Measurements from ENCODE around the gene CNPY2.

DNA sequence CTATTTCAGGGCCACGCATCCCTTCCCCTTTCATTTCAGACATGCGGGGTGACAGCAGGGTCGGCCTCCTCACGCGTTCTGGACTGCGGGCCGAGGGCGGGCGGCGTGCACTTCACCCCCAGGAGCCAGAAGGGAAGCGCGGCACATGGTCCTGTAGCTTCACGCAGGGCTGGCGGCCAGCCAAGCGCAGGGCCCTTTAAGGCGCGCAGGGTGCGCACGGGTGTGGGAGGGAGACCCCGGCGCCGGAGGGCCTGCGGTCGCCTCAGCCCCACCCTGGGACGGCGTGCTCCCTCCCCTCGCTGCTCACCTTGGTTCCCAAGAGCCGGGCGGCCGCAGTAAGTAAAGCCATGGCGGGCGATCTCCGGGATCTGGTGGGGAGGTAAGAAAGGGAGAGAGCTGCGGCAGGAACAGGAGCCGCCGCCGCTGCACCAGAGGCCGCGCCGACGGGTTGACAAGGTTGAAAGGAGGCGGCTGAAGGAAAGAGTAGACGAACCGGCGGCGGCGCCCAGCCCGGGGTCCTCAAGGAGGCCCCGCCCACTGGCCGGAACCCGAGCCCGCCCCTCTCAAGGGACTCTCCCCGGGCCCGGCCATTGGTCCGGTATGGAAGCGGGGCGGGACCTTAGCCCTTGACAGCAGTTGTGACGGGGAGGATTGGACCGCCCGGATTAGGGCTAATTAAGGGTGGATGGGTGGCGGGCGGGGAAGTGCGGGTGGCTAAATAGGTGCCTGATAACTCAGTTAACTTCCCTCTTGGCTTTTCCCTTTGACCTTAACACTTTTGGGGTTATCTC is 15.7 kb downstream of the CNPY2 start, which contains the start of gene CS:
- TF ChIP-seq, protein P1, sequence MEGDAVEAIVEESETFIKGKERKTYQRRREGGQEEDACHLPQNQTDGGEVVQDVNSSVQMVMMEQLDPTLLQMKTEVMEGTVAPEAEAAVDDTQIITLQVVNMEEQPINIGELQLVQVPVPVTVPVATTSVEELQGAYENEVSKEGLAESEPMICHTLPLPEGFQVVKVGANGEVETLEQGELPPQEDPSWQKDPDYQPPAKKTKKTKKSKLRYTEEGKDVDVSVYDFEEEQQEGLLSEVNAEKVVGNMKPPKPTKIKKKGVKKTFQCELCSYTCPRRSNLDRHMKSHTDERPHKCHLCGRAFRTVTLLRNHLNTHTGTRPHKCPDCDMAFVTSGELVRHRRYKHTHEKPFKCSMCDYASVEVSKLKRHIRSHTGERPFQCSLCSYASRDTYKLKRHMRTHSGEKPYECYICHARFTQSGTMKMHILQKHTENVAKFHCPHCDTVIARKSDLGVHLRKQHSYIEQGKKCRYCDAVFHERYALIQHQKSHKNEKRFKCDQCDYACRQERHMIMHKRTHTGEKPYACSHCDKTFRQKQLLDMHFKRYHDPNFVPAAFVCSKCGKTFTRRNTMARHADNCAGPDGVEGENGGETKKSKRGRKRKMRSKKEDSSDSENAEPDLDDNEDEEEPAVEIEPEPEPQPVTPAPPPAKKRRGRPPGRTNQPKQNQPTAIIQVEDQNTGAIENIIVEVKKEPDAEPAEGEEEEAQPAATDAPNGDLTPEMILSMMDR (IDR thresholded peaks at IDR 0.05), result peak in 1 of 5 experiments; percentile 30
- peak; percentile 40 to 71 for TF ChIP-seq POLR2A (IDR thresholded peaks at IDR 0.05)

Measured in tibial nerve (tissue), 3 donors.